ENCODE measurements around the gene CAMK2D.

CAMK2D gene

DNA sequence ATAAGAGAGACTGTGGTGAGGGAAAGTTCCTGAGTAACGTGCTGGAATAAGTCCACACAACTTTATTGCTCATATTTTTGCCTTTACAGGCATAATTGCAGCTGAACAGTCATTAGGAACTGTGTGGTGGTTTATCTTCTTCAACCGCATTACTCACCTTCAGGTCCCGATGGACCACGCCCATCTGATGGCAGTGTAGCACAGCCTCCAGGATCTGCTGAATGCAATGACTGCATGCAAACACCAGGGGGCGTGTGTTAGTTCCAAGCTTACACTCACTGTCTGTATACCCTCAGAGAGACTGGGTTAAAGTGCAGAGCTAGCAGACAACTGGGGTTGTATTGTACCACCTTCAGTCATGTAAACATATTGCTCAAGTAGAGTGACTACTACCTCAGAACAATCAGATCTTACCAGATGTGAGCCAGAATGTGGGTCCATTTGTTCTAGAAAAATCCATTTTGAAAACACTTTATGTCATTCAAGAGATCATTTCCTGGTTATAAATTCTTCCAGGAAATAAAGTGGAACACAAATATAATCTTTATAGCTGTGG is 214.0 kb downstream of the CAMK2D start (continued):
- TF ChIP-seq, protein P1, sequence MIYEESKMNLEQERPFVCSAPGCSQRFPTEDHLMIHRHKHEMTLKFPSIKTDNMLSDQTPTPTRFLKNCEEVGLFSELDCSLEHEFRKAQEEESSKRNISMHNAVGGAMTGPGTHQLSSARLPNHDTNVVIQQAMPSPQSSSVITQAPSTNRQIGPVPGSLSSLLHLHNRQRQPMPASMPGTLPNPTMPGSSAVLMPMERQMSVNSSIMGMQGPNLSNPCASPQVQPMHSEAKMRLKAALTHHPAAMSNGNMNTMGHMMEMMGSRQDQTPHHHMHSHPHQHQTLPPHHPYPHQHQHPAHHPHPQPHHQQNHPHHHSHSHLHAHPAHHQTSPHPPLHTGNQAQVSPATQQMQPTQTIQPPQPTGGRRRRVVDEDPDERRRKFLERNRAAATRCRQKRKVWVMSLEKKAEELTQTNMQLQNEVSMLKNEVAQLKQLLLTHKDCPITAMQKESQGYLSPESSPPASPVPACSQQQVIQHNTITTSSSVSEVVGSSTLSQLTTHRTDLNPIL (CRISPR knock-in tag; IDR thresholded peaks at IDR 0.05; ENCODE audit: low read depth): no peak
- no peak for TF ChIP-seq SNAI2 (CRISPR knock-in tag; IDR thresholded peaks at IDR 0.05)

DNA sequence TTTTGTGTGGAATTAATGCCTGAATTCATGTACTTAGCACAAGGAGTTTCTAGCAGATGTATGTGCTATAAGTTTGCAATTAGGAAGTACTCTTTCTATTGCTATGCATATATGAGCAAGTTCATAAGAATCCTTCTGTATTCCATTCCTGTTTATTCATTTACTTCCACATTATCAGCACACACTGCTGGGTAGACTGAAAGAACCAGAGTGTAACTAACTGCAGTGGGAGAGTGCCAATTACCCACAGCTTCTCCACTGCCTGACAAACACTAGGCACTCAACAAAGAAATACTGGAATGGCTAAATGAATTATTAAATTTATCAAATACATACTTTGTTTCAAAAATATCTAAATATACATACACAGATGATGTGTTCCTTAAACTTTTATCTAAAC is 219.6 kb downstream of the CAMK2D start:
- TF ChIP-seq, protein P2, sequence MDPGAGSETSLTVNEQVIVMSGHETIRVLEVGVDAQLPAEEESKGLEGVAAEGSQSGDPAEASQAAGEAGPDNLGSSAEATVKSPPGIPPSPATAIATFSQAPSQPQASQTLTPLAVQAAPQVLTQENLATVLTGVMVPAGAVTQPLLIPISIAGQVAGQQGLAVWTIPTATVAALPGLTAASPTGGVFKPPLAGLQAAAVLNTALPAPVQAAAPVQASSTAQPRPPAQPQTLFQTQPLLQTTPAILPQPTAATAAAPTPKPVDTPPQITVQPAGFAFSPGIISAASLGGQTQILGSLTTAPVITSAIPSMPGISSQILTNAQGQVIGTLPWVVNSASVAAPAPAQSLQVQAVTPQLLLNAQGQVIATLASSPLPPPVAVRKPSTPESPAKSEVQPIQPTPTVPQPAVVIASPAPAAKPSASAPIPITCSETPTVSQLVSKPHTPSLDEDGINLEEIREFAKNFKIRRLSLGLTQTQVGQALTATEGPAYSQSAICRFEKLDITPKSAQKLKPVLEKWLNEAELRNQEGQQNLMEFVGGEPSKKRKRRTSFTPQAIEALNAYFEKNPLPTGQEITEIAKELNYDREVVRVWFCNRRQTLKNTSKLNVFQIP (CRISPR knock-in tag; IDR thresholded peaks at IDR 0.05; ENCODE audit: borderline replicate concordance, low read depth): no peak
- TF ChIP-seq ARNTL (CRISPR knock-in tag; IDR thresholded peaks at IDR 0.05; ENCODE audit: borderline replicate concordance, low read depth) (no peak), CSDC2 (CRISPR knock-in tag; IDR thresholded peaks at IDR 0.05) (no peak)
- ATAC-seq: no peak

DNA sequence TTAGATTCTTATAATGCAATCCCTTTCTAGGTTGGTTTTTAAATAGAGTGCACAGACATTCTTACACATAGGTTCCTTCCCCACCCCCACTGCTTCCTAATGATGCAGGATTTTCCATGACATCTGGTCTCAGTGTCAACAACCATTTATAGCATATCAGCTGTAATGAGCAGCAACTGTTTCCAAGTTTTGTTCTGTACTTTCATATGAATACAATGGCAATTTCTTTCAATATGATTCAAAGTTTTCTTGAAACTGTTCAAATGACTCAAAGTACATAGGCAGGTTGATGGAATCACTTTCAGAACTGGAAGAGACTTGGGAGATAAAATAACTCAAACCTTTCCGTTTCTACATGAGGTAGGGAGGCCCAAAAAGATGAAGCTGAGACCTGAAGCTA is 220.7 kb downstream of the CAMK2D start:
- TF ChIP-seq ZFP3 (CRISPR knock-in tag; IDR thresholded peaks at IDR 0.05) (no peak), TOX (CRISPR knock-in tag; IDR thresholded peaks at IDR 0.05; ENCODE audit: borderline replicate concordance) (no peak), ARNTL (CRISPR knock-in tag; IDR thresholded peaks at IDR 0.05; ENCODE audit: borderline replicate concordance, low read depth) (no peak), ZNF70 (CRISPR knock-in tag; IDR thresholded peaks at IDR 0.05) (no peak), TCF4 (CRISPR knock-in tag; IDR thresholded peaks at IDR 0.05; ENCODE audit: borderline replicate concordance) (no peak), GLIS3 (CRISPR knock-in tag; IDR thresholded peaks at IDR 0.05) (no peak), BACH2 (CRISPR knock-in tag; IDR thresholded peaks at IDR 0.05; ENCODE audit: borderline replicate concordance) (no peak), ZNF8 (CRISPR knock-in tag; IDR thresholded peaks at IDR 0.05) (no peak), ZNF565 (CRISPR knock-in tag; conservative IDR thresholded peaks at IDR 0.05; ENCODE audit: low read depth) (no peak), ZFP30 (CRISPR knock-in tag; IDR thresholded peaks at IDR 0.05) (no peak), OSR1 (CRISPR knock-in tag; IDR thresholded peaks at IDR 0.05) (no peak), CSDC2 (CRISPR knock-in tag; IDR thresholded peaks at IDR 0.05) (no peak), ZC3H10 (CRISPR knock-in tag; IDR thresholded peaks at IDR 0.05) (no peak)
- TF ChIP-seq, protein P2 (CRISPR knock-in tag; IDR thresholded peaks at IDR 0.05; ENCODE audit: borderline replicate concordance, low read depth): no peak
- TF ChIP-seq, protein P3, sequence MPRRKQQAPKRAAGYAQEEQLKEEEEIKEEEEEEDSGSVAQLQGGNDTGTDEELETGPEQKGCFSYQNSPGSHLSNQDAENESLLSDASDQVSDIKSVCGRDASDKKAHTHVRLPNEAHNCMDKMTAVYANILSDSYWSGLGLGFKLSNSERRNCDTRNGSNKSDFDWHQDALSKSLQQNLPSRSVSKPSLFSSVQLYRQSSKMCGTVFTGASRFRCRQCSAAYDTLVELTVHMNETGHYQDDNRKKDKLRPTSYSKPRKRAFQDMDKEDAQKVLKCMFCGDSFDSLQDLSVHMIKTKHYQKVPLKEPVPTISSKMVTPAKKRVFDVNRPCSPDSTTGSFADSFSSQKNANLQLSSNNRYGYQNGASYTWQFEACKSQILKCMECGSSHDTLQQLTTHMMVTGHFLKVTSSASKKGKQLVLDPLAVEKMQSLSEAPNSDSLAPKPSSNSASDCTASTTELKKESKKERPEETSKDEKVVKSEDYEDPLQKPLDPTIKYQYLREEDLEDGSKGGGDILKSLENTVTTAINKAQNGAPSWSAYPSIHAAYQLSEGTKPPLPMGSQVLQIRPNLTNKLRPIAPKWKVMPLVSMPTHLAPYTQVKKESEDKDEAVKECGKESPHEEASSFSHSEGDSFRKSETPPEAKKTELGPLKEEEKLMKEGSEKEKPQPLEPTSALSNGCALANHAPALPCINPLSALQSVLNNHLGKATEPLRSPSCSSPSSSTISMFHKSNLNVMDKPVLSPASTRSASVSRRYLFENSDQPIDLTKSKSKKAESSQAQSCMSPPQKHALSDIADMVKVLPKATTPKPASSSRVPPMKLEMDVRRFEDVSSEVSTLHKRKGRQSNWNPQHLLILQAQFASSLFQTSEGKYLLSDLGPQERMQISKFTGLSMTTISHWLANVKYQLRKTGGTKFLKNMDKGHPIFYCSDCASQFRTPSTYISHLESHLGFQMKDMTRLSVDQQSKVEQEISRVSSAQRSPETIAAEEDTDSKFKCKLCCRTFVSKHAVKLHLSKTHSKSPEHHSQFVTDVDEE (CRISPR knock-in tag; IDR thresholded peaks at IDR 0.05): no peak
- TF ChIP-seq, protein P1 (CRISPR knock-in tag; IDR thresholded peaks at IDR 0.05; ENCODE audit: low read depth): no peak
- TF ChIP-seq, protein P4, sequence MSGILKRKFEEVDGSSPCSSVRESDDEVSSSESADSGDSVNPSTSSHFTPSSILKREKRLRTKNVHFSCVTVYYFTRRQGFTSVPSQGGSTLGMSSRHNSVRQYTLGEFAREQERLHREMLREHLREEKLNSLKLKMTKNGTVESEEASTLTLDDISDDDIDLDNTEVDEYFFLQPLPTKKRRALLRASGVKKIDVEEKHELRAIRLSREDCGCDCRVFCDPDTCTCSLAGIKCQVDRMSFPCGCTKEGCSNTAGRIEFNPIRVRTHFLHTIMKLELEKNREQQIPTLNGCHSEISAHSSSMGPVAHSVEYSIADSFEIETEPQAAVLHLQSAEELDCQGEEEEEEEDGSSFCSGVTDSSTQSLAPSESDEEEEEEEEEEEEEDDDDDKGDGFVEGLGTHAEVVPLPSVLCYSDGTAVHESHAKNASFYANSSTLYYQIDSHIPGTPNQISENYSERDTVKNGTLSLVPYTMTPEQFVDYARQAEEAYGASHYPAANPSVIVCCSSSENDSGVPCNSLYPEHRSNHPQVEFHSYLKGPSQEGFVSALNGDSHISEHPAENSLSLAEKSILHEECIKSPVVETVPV (CRISPR knock-in tag; IDR thresholded peaks at IDR 0.05): no peak
- no peak for ATAC-seq
